Thyroid gland (tissue), 4 donors: ENCODE data around the gene ETFRF1. TPM values are rescaled to one million over a fixed set of nuclear protein-coding genes. Genes with fewer than 3 reads are reported as not detected.

ENCODE experiments used
- DNase-seq, 2 donors: peaks; one replicate each; pipeline ENCODE4 v3.0.0-alpha.2; 2019
- H3K27ac ChIP-seq, 3 donors: fragments of 200-600 bp; sonication (generic); 1 replicate in 2 of 3; 2 replicates in 1 of 3; pipeline ENCODE4 v1.5.1; 2016 to 2019; ENCODE audit warnings: mild to moderate bottlenecking in 1 of 3, moderate library complexity in 1 of 3
- H3K27me3 ChIP-seq: fragments of 200-600 bp; sonication (generic); one replicate; pipeline ENCODE4 v1.5.1; 2019
- H3K36me3 ChIP-seq, 2 donors: fragments of 200-600 bp; sonication (generic); one replicate each; pipeline ENCODE4 v1.5.1; 2016 to 2019
- H3K4me1 ChIP-seq, 2 donors: fragments of 200-600 bp; sonication (generic); one replicate each; pipeline ENCODE4 v1.5.1; 2017 to 2019
- H3K4me3 ChIP-seq, 3 donors: fragments of 200-600 bp; sonication (generic); replicated peaks in 1 of 3; 1 replicate in 2 of 3; 2 replicates in 1 of 3; pipeline ENCODE4 v1.5.1; 2016; ENCODE audit warnings: mild to moderate bottlenecking in 1 of 3
- H3K9me3 ChIP-seq: fragments of 200-600 bp; sonication (generic); one replicate; pipeline ENCODE4 v1.5.1; 2017
- POLR2A ChIP-seq, 2 donors: fragments of 450-650 bp; IDR thresholded peaks; one replicate each; pipeline ENCODE4 v1.6.1; 2017; ENCODE audit warnings: antibody characterized with exemption in 2 of 2, mild to moderate bottlenecking in 2 of 2, moderate library complexity in 1 of 2
- WGBS, 2 donors: methylation state at CpG; one replicate each; pipeline ENCODE4 v1.1.5; 2017; 5-methylcytosine and 5-hydroxymethylcytosine counted together
- intact Hi-C: fragments of 100-400 bp; cut with DNase I; formaldehyde crosslinking; loops from one replicate; pipeline ENCODE4 v1.15.1; 2023
- total RNA-seq, 4 donors: library from RNA; depleted of rRNA; stranded (reverse); fragments of >200 nt; gene quantifications; one replicate each; pipeline ENCODE4 v1.2.3, GENCODE V29; 2016
- TF ChIP-seq, protein P1 (sequence below), 6 experiments: fragments of 200-600 bp in 3 of 6; fragments of 450-650 bp in 3 of 6; sonication (generic) in 3 of 6; IDR thresholded peaks; one replicate each; pipeline ENCODE4 v1.5.1; 2016 to 2019; ENCODE audit warnings: antibody characterized with exemption in 6 of 6, mild to moderate bottlenecking in 2 of 6, inconsistent platforms in 1 of 6, moderate library complexity in 1 of 6

Gene ETFRF1
- total RNA-seq, 4 donors from 2014 or later: 65.4 to 80.7 (median 75.9) TPM

DNA sequence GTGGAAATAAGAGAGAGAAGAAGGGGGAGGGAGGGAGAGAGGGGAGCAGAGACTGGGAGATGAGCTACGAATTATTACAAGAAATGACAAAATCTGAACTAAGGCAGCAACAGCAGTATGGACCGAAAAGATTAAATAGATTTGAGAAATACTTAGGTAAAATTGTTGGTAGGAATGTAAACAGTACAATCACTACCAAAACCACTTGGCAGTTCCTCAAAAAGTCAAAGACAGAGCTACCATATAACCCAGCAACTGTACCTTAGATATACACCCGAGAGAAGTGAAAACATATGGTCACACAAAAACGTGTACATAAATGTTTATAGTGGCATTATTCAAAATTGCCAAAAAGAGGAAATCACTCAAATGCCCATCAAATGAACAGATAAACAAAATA, 41.6 kb downstream of the ETFRF1 start:
- Histone ChIP-seq H3K27me3 (no peaks in the 10 kb centered on the region), H3K36me3 (no peaks in the 10 kb centered on the region), H3K4me3 (no peak overlapping the region), H3K9me3 (no peaks in the 10 kb centered on the region), H3K4me1 (no peaks in the 10 kb centered on the region), H3K27ac (no peak overlapping the region)
- WGBS, 2 donors: 91 to 92% methylated on average over 4 of the region's 4 CpGs
- intact Hi-C loops: no loop called here
- DNase-seq: no peak
- TF ChIP-seq, protein P1, sequence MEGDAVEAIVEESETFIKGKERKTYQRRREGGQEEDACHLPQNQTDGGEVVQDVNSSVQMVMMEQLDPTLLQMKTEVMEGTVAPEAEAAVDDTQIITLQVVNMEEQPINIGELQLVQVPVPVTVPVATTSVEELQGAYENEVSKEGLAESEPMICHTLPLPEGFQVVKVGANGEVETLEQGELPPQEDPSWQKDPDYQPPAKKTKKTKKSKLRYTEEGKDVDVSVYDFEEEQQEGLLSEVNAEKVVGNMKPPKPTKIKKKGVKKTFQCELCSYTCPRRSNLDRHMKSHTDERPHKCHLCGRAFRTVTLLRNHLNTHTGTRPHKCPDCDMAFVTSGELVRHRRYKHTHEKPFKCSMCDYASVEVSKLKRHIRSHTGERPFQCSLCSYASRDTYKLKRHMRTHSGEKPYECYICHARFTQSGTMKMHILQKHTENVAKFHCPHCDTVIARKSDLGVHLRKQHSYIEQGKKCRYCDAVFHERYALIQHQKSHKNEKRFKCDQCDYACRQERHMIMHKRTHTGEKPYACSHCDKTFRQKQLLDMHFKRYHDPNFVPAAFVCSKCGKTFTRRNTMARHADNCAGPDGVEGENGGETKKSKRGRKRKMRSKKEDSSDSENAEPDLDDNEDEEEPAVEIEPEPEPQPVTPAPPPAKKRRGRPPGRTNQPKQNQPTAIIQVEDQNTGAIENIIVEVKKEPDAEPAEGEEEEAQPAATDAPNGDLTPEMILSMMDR (IDR thresholded peaks at IDR 0.05): no peak
- no peak for TF ChIP-seq POLR2A (IDR thresholded peaks at IDR 0.05)

DNA sequence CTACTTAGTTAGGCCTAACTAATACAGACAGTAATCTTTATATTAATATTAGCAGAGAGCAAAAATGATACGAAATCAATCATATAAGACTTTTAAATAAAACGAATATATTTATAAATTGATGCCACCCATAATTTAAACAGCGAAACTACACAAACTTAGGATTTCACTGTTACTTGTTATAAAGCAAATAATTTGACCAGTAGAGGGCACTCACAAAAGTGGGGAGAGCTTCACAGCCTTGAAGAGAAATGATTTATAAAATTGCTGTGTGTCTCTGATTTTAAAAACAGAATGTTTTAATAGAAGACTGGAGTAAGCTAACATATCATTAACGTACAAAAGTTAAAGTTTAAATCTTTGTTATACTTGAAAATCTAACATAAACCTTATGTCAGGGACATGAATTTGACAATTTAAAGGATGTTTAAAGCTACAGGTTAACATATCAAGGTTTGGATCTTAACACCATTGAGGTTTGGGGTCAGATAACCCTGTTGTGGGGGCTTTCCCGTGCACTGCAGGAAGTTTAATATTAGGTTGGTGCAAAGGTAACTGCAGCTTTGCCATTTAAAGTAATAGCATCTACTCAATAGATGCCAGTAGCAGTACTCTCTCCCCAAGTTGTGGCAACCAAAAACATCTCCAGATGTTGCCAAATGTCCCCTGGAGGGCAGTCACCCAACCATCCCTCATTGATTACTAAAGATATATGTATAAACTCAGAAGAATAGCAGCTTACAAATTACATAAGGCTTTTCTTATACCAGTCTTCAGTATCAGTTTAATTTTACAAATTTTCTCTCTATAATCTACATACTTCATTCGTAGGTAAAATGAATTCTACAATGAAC, 46.4 kb downstream of the ETFRF1 start:
- WGBS, 2 donors: 48 to 50% methylated on average over 6 of the region's 6 CpGs
- Histone ChIP-seq H3K36me3 (no peaks in the 10 kb centered on the region), H3K27ac (no peak overlapping the region), H3K27me3 (no peaks in the 10 kb centered on the region), H3K4me3 (no peak overlapping the region), H3K9me3 (no peaks in the 10 kb centered on the region), H3K4me1 (no peaks in the 10 kb centered on the region)
- no peak for DNase-seq
- TF ChIP-seq POLR2A (IDR thresholded peaks at IDR 0.05): no peak
- TF ChIP-seq, protein P1 (IDR thresholded peaks at IDR 0.05): peak in 5 of 6 experiments; percentile 29 to 72 (median 60)
- intact Hi-C loops: no loop called here

DNA sequence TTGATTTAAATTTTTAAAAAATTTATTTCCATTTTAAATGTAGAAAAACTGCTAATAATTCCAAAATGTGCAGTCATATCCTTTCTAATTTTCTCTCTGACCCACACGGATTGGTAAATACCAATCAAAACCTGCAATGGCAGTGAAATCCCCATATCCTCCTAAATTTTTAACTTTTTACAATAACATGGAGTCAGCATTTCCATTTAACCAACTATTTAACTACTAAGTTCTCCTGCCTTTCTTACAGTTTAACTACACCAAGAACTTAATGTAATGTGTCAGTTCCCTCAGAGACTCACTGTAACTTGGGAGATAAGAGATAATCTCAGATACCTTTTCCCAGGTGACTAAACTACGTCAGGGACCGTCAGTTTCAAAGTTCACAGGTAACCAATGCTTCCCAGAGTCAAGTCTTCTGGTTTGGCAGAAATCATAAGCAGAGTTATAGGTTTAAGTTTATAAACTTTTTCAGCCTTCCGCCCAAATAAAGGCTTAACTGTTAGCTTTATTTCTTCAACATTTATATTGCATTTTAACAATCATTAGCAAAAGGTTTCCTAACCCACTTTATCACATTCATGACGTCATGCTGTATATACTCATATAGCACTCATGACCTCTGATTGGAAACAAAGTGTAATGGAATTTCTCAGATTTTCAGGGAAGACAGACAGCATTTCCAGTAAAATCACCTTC, 48.1 kb downstream of the ETFRF1 start:
- H3K36me3 ChIP-seq: no peaks in the 10 kb centered on the region
- WGBS, 2 donors: 90% methylated on average over 5 of the region's 5 CpGs
- no peak for DNase-seq
- no peak overlapping the region for H3K27ac ChIP-seq
- H3K27me3 ChIP-seq: no peaks in the 10 kb centered on the region
- no peak overlapping the region for H3K4me3 ChIP-seq
- intact Hi-C loops: no loop called here
- no peaks in the 10 kb centered on the region for H3K4me1 ChIP-seq
- TF ChIP-seq, protein P1 (IDR thresholded peaks at IDR 0.05): no peak
- TF ChIP-seq POLR2A (IDR thresholded peaks at IDR 0.05): no peak
- no peaks in the 10 kb centered on the region for H3K9me3 ChIP-seq

DNA sequence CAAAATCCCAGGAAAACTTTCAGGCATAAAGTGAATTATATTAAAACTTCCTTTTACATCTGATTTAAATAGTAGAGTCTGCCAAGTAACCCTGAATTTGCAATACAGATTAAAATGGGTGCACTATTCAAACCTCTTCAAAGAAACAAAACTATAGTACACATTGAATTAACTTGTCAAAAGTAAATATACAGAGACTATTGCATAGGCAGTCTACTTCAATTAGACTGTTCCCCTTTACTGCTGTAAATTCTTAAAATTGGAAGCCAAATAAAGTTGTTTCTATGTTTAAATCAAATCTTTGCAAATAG, 48.6 kb downstream of the ETFRF1 start:
- DNase-seq: no peak
- intact Hi-C loops: no loop called here

More for the DNA sequence above, 48.6 kb downstream of the ETFRF1 start:
- H3K4me1 ChIP-seq: no peaks in the 10 kb centered on the region
- H3K36me3 ChIP-seq: no peaks in the 10 kb centered on the region
- TF ChIP-seq, protein P1 (IDR thresholded peaks at IDR 0.05): no peak
- no peak for TF ChIP-seq POLR2A (IDR thresholded peaks at IDR 0.05)
- H3K27me3 ChIP-seq: no peaks in the 10 kb centered on the region
- no peak overlapping the region for H3K27ac ChIP-seq
- no peaks in the 10 kb centered on the region for H3K9me3 ChIP-seq
- no peak overlapping the region for H3K4me3 ChIP-seq
